Measurements from ENCODE around the gene PCDHGA8.
"Not testable (repeated sequence)": the region's sequence is repeated elsewhere in the genome, so short reads cannot be mapped to it uniquely, and the experiment has no call there.

Gene PCDHGA8

DNA sequence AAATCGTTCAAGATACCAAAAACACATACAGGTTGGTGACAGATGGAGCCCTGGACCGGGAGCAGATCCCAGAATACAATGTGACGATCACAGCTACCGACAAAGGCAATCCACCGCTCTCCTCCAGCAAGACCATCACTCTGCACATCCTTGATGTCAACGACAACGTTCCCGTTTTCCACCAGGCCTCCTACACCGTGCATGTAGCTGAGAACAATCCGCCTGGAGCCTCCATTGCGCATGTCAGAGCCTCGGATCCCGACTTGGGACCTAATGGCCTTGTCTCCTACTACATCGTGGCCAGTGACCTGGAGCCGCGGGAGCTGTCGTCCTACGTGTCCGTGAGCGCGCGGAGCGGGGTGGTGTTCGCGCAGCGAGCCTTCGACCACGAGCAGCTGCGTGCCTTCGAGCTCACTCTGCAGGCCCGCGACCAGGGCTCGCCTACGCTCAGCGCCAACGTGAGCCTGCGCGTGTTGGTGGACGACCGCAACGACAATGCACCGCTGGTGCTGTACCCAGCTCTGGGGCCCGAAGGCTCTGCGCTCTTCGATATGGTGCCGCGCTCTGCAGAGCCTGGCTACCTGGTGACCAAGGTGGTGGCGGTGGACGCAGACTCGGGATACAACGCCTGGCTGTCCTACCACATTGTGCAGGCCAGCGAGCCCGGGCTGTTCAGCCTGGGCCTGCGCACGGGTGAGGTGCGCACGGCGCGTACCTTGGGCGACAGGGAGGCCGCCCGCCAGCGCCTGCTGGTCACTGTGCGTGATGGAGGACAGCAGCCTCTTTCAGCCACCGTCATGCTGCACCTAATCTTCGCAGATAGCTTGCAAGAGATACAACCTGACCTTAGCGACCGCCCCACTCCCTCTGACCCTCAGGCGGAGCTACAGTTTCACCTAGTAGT is 20.6 kb upstream of the PCDHGA8 start:
- DNase-seq = no peak

DNA sequence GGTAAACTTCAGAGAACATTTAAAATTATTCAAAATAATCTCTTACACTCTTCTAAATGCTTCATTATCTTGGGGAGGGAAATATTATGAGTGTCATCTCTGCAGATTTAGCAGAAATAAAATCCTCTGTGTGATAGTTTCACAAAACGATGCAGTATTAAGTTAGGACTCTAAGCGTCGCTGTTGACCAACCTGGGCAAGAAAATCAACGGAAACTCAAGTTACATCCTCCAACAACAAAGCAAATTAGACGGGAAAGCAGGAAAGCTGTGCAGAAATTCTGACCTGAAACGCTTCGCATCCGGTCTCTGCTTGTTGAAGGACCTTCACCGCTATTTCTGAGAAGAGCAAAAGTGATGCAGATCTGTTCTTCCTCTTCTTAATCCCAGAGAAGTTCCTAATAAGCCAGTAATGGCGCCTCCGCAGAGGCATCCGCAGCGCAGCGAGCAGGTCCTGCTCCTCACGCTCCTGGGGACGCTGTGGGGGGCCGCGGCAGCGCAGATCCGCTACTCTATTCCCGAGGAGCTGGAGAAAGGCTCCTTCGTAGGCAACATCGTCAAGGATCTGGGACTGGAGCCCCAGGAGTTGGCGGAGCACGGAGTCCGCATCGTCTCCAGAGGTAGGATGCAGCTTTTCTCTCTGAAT is 18.6 kb upstream of the PCDHGA8 start, which contains the start of gene PCDHGA6:
TSS of gene PCDHGA6 (plus strand) at position 219 of the 645 bp plus-strand sequence. CDS start at position 412, 193 bp downstream.
- no peak for DNase-seq

DNA sequence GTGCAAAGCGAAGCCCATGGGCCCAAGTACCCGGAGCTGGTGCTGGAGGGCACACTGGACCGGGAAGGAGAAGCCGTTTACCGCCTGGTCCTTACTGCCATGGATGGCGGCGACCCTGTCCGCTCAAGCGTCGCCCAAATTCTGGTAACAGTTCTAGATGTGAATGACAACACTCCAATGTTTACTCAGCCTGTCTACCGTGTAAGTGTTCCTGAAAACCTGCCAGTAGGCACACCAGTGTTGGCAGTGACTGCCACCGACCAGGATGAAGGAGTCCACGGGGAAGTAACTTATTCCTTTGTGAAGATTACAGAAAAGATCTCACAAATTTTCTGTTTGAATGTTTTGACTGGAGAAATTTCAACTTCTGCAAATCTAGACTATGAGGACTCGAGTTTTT is 17.8 kb upstream of the PCDHGA8 start:
- DNase-seq = no peak

DNA sequence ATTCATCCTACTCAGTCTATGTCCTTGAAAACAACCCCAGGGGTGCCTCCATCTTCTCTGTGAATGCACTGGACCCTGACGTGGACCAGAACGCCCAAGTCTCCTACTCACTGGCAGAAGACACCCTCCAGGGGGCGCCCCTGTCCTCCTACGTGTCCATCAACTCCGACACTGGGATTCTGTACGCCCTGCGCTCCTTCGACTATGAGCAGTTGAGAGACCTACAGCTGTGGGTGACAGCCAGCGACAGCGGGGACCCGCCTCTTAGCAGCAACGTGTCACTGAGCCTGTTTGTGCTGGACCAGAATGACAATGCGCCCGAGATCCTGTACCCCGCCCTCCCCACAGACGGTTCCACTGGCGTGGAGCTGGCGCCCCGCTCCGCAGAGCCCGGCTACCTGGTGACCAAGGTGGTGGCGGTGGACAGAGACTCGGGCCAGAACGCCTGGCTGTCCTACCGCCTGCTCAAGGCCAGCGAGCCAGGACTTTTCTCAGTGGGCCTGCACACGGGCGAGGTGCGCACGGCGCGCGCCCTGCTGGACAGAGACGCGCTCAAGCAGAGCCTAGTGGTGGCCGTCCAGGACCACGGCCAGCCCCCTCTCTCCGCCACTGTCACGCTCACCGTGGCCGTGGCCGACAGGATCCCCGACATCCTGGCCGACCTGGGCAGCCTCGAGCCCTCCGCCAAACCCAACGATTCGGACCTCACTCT is 16.8 kb upstream of the PCDHGA8 start:
- not testable (repeated sequence) for DNase-seq

DNA sequence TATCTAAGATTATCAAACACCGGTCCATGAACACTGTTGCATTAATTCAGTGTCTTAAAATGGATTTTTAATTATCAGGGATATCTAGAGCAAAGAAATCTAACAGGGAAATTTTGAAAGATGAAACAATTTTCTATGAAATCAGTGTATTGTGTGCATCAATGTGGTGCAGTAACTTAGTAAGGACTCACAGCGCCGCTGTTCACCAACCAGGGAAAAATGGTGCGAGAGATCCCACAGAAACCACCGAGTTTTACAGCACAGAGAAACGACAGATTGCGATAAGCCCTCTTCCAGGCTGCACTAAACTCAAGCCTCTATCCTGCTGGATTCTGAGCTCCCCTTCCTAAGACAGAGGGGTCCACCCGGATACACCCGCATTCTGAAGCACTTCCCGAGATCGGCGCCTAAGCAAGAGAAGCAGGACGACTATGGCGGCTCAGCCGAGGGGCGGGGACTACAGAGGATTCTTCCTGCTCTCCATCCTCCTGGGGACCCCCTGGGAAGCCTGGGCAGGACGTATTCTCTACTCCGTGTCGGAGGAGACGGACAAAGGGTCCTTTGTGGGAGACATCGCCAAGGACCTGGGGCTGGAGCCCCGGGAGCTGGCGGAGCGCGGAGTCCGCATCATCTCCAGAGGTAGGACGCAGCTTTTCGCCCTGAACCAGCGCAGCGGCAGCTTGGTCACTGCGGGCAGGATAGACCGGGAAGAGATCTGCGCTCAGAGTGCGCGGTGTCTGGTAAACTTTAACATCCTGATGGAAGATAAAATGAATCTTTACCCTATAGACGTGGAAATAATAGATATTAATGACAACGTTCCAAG is 9.8 kb upstream of the PCDHGA8 start, which contains the start of gene PCDHGA7:
TSS of gene PCDHGA7 (plus strand) at position 274 of the 826 bp plus-strand sequence. CDS start at position 432, 158 bp downstream.
- no peak for DNase-seq

DNA sequence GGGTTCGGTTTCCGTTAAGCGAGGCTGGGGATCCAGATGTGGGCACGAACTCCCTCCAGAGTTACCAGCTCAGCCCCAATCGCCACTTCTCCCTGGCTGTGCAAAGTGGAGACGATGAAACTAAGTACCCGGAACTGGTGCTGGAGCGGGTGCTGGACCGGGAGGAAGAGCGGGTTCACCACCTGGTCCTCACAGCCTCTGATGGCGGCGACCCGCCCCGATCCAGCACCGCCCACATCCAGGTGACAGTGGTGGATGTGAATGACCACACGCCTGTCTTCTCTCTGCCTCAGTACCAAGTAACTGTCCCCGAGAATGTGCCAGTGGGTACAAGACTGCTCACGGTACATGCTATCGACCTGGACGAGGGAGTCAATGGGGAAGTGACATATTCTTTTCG is 9.1 kb upstream of the PCDHGA8 start:
- no peak for DNase-seq

DNA sequence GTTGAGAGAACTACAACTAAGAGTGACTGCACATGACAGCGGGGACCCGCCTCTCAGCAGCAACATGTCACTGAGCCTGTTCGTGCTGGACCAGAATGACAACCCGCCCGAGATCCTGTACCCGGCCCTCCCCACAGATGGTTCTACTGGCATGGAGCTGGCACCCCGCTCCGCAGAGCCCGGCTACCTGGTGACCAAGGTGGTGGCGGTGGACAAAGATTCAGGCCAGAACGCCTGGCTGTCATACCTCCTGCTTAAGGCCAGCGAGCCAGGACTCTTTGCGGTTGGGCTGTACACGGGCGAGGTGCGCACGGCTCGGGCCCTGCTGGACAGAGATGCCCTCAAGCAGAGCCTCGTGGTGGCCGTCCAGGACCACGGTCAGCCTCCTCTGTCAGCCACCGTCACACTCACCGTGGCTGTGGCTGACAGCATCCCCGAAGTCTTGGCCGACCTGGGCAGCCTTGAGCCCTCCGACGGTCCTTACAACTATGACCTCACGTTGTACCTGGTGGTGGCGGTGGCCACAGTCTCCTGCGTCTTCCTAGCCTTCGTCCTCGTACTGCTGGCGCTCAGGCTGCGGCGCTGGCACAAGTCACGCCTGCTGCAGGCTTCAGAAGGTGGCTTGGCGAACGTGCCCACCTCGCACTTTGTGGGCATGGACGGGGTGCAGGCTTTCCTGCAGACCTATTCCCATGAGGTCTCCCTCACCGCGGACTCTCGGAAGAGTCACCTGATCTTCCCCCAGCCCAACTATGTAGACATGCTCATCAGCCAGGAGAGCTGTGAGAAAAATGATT is 7.8 kb upstream of the PCDHGA8 start:
- DNase-seq = no peak

DNA sequence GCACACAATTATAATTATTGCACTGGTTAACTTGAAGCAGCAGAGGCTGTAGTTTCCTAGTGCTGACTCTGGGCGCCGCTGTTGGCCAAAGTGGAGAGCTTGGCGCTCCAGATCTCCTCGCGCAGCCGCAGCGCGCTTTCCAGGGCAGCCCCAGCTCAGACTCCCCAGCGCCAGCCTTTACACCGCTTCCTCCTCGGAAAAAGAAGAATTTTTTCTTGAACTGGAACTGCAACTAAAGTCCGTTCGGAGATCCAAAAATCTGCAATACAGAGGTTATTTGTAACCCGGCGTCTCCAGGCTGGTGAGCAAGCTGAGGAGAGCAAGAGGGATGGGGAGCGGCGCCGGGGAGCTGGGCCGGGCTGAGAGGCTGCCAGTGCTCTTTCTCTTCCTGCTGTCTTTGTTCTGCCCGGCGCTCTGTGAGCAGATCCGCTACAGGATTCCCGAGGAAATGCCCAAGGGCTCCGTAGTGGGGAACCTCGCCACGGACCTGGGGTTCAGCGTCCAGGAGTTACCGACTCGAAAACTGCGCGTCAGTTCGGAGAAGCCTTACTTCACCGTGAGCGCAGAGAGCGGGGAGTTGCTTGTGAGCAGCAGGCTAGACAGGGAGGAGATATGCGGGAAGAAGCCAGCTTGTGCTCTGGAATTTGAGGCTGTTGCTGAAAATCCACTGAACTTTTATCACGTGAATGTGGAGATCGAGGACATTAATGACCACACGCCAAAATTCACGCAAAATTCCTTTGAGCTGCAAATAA is 4.7 kb upstream of the PCDHGA8 start, which contains the start of gene PCDHGB4:
TSS of gene PCDHGB4 (plus strand) at position 142 of the 755 bp plus-strand sequence. CDS start at position 329, 187 bp downstream.
- DNase-seq = not testable (repeated sequence)

DNA sequence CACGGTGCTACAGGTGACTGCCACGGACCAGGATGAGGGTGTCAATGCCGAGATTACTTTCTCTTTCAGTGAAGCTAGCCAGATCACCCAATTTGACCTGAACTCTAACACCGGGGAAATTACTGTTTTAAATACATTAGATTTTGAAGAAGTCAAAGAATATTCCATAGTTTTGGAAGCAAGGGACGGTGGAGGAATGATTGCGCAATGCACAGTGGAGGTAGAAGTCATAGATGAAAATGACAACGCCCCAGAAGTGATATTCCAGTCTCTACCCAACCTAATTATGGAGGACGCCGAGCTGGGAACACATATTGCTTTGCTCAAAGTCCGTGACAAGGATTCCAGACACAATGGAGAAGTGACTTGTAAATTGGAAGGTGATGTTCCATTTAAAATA is 3.8 kb upstream of the PCDHGA8 start:
- DNase-seq = no peak

DNA sequence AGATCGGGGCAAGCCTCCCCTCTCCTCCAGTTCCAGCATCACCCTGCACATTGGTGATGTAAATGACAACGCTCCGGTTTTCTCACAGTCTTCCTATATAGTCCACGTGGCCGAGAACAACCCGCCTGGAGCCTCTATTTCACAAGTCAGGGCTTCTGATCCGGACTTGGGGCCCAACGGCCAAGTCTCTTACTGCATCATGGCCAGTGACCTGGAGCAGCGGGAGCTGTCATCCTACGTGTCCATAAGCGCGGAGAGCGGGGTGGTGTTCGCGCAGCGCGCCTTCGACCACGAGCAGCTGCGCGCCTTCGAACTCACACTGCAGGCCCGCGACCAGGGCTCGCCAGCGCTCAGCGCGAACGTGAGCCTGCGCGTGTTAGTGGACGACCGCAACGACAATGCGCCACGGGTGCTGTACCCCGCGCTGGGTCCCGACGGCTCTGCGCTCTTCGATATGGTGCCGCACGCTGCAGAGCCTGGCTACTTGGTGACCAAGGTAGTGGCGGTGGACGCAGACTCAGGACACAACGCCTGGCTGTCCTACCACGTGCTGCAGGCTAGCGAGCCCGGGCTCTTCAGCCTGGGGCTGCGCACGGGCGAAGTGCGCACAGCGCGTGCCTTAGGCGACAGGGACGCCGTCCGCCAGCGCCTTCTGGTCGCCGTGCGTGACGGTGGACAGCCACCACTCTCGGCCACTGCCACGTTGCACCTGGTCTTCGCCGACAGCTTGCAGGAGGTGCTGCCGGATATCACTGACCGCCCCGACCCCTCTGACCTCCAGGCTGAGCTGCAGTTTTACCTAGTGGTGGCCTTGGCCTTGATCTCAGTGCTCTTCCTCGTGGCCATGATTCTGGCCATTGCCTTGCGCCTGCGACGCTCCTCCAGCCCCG is 3.0 kb upstream of the PCDHGA8 start:
- DNase-seq = no peak

DNA sequence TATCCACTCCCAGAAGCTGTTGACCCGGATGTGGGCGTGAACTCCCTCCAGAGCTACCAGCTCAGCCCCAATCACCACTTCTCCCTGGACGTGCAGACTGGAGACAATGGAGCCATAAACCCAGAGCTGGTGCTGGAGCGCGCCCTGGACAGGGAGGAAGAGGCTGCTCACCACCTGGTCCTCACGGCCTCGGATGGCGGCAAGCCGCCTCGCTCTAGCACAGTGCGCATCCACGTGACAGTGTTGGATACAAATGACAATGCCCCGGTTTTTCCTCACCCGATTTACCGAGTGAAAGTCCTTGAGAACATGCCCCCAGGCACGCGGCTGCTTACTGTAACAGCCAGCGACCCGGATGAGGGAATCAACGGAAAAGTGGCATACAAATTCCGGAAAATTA is 834 bp downstream of the PCDHGA8 start:
- DNase-seq = no peak

DNA sequence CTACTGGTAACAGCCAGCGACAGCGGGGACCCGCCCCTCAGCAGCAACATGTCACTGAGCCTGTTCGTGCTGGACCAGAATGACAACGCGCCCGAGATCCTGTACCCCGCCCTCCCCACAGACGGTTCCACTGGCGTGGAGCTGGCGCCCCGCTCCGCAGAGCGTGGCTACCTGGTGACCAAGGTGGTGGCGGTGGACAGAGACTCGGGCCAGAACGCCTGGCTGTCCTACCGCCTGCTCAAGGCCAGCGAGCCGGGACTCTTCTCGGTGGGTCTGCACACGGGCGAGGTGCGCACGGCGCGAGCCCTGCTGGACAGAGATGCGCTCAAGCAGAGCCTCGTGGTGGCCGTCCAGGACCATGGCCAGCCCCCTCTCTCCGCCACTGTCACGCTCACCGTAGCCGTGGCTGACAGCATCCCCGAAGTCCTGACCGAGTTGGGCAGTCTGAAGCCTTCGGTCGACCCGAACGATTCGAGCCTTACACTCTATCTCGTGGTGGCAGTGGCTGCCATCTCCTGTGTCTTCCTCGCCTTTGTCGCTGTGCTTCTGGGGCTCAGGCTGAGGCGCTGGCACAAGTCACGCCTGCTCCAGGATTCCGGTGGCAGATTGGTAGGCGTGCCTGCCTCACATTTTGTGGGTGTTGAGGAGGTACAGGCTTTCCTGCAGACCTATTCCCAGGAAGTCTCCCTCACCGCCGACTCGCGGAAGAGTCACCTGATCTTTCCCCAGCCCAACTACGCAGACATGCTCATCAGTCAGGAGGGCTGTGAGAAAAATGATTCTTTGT is 2.2 kb downstream of the PCDHGA8 start:
- not testable (repeated sequence) for DNase-seq

DNA sequence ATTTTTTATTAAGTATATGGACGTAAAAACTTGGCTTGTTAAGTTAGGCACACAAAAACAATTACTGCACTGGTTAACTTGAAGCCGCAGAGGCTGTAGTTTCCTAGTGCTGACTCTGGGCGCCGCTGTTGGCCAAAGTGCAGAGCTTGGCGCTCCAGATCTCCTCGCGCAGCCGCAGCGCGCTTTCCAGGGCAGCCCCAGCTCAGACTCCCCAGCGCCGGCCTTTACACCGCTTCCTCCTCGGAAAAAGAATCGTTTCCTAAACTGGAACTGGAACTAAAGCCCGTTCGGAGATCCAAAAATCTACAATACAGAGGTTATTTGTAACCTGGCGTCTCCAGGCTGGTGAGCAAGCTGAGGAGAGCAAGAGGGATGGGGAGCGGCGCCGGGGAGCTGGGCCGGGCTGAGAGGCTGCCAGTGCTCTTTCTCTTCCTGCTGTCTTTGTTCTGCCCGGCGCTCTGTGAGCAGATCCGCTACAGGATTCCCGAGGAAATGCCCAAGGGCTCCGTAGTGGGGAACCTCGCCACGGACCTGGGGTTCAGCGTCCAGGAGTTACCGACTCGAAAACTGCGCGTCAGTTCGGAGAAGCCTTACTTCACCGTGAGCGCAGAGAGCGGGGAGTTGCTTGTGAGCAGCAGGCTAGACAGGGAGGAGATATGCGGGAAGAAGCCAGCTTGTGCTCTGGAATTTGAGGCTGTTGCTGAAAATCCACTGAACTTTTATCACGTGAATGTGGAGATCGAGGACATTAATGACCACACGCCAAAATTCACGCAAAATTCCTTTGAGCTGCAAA is 5.5 kb downstream of the PCDHGA8 start, which contains the start of gene PCDHGB5:
TSS of gene PCDHGB5 (plus strand) at position 192 of the 796 bp plus-strand sequence. CDS start at position 373, 181 bp downstream.
- DNase-seq = peak in 1 of 14 donors; percentile 17

DNA sequence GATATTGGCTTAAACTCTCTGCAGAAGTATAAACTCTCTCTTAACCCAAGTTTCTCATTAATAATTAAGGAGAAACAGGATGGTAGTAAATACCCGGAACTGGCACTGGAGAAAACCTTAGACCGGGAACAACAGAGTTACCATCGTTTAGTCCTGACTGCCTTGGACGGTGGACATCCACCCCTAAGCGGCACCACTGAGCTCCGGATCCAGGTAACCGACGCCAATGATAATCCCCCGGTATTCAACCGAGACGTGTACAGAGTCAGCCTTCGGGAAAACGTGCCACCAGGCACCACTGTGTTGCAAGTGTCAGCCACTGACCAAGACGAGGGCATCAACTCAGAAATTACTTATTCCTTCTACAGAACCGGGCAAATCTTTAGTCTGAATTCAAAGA is 6.2 kb downstream of the PCDHGA8 start:
- DNase-seq = no peak

DNA sequence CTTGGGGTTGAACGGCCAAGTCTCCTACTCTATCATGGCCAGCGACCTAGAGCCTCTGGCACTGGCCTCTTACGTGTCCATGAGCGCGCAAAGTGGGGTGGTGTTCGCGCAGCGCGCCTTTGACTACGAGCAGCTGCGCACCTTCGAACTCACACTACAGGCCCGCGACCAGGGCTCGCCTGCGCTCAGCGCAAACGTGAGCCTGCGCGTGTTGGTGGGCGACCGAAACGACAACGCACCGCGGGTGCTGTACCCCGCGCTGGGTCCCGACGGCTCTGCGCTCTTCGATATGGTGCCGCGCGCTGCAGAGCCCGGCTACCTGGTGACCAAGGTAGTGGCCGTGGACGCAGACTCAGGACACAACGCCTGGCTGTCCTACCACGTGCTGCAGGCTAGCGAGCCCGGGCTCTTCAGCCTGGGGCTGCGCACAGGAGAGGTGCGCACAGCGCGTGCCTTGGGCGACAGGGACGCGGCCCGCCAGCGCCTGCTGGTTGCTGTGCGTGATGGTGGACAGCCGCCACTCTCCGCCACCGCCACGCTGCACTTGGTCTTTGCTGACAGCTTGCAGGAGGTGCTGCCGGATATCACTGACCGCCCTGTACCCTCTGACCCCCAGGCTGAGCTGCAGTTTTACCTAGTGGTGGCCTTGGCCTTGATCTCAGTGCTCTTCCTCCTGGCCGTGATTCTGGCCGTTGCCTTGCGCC is 7.3 kb downstream of the PCDHGA8 start:
- DNase-seq = no peak

DNA sequence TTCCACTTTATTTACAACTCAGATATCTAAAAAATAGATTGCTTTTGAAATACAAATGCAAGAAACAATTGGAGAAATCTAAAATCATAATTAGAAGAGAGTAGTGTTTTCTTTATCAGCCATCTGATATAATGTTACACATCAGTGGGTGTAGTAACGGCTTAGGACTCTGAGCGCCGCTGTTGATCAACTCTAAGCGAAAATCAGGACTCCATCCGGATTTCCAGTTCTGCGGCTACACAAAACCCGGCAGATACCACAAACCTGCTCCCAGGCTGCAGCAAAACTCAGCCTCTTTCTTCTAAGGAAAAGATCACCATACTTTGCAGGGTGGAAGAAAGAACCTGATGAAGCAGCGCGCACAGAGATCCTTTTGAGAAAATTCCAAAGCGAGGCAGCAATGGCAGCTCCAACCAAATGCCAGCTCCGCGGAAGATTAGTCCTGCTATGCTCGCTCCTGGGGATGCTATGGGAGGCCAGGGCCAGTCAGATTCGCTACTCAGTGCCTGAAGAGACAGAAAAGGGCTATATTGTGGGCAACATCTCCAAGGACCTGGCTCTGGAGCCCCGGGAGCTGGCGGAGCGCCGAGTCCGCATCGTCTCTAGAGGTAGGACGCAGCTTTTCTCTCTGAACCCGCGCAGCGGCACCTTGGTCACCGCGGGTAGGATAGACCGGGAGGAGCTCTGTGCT is 10.3 kb downstream of the PCDHGA8 start, which contains the start of gene PCDHGA9:
TSS of gene PCDHGA9 (plus strand) at position 226 of the 691 bp plus-strand sequence. CDS start at position 401, 175 bp downstream.
- peak in 1 of 14 donors; percentile 2 for DNase-seq
